HG03565 (cell line): ENCODE measurements around the gene WLS.

Source experiments
- ATAC-seq: cut with Tn5 transposase; IDR thresholded peaks from one replicate; pipeline ENCODE4 v1.9.1; 2021; ENCODE audit warnings: mild to moderate bottlenecking, moderate library complexity; ENCODE audit not compliant: unreplicated experiment

Gene WLS

GRCh38 chr1:68141071-68142021 is 91.0 kb downstream of the WLS start:
- no peak for ATAC-seq

- ATAC-seq, result no peak
Measured at GRCh38 chr1:68140536-68140935, 91.8 kb downstream of the WLS start.

GRCh38 chr1:68136187-68136586 is 96.1 kb downstream of the WLS start:
- no peak for ATAC-seq

- no peak for ATAC-seq
Measured at GRCh38 chr1:68132426-68133130, 99.7 kb downstream of the WLS start.

- ATAC-seq, result no peak
Measured at GRCh38 chr1:68131261-68131660, 101.1 kb downstream of the WLS start.

GRCh38 chr1:68129536-68130250 is 102.6 kb downstream of the WLS start:
- ATAC-seq, result no peak

- ATAC-seq, result no peak
Measured at GRCh38 chr1:68128820-68129219, 103.5 kb downstream of the WLS start.

- peak; percentile 86 for ATAC-seq
Measured at GRCh38 chr1:68128157-68128556, 104.2 kb downstream of the WLS start.

GRCh38 chr1:68121536-68121935 is 110.8 kb downstream of the WLS start:
- no peak for ATAC-seq

GRCh38 chr1:68120136-68120791 is 112.1 kb downstream of the WLS start:
- ATAC-seq, result peak; percentile 89

GRCh38 chr1:68119445-68119844 is 112.9 kb downstream of the WLS start:
- no peak for ATAC-seq

- no peak for ATAC-seq
Measured at GRCh38 chr1:68117416-68117815, 114.9 kb downstream of the WLS start.

- no peak for ATAC-seq
Measured at GRCh38 chr1:68116643-68117235, 115.6 kb downstream of the WLS start.

GRCh38 chr1:68115308-68115707 is 117.0 kb downstream of the WLS start:
- no peak for ATAC-seq

GRCh38 chr1:68113966-68114365 is 118.4 kb downstream of the WLS start:
- ATAC-seq, result no peak

- ATAC-seq, result no peak
Measured at GRCh38 chr1:68112835-68113243, 119.5 kb downstream of the WLS start.

- no peak for ATAC-seq
Measured at GRCh38 chr1:68111519-68112436, 120.5 kb downstream of the WLS start.

- ATAC-seq, result no peak
Measured at GRCh38 chr1:68107771-68108170, 124.6 kb downstream of the WLS start.

GRCh38 chr1:68103884-68104554 is 128.3 kb downstream of the WLS start:
- no peak for ATAC-seq
